Measurements from ENCODE around the gene PDZD4. TPM values are rescaled to one million over a fixed set of nuclear protein-coding genes. Genes with fewer than 3 reads are reported as not detected.

Gene PDZD4
- total and polyA plus RNA-seq, 9 of the 15 experiments (the other 6 are each of a cell fraction or from before 2014, with no cell fraction given): 0.05 to 0.38 (median 0.07) TPM; not detected in 5

DNA sequence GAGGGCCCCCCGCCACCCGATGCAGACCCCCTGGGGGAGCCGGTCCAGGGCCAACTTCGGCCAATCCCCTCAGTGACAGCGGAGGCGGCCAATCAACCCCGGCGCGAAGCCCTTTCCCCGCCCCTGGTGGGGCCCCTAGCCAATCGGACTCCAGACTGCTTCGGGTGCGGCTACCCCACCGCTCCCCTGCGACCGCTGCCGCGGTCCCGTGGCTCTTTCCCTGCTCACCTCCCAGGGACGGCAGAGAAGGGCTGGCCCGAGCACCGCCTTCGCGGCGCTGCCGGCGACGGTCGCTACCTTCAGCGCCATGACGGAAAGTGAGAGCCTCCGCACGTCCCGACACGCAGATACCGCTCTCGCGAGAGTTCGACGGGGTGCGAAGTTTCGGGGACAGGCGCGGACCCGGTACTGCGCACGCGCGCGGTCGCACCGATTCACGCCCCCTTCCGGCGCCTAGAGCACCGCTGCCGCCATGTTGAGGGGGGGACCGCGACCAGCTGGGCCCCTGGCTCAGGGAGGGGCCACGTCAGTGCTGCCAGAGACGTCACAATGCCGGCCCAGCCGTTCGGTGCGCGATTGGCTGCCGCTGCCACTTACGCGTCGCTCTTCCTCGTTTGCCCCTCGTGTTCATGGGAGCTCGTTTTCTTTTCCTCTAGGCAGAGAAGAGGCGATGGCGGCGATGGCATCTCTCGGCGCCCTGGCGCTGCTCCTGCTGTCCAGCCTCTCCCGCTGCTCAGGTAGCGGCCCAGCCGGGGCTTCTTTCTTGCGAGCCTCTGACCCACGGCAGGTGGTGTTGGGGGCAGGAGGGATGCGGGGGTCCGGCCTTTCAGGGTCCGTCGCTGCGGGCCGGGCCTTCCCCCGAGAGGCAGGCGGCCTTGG, 36.1 kb downstream of the PDZD4 start, which contains the start of the genes IDH3G and SSR4 (continued):
- TF ChIP-seq SAP30 (IDR thresholded peaks at IDR 0.05; ENCODE audit: borderline replicate concordance, insufficient read depth, low read depth, low read length, poor library complexity, severe bottlenecking) (peak; percentile 57), GABPB1 (CRISPR knock-in tag; IDR thresholded peaks at IDR 0.05) (peak; percentile 80; the same call in 1 of the 2 replicates), SUPT5H (IDR thresholded peaks at IDR 0.05) (peak; percentile 74), JUN (IDR thresholded peaks at IDR 0.05; ENCODE audit: borderline replicate concordance, low read depth, low read length) (0 out of 2 replicates have a peak, but pooled peaks have one; percentile 31), JUN (CRISPR knock-in tag; IDR thresholded peaks at IDR 0.05; ENCODE audit: borderline replicate concordance) (no peak), POLR2AphosphoS5 (IDR thresholded peaks at IDR 0.05; ENCODE audit: control insufficient read depth, insufficient read depth, low read depth, low read length) (peak; percentile 40), ZBTB33 (CRISPR knock-in tag; IDR thresholded peaks at IDR 0.05) (no peak), DACH1 (IDR thresholded peaks at IDR 0.05; ENCODE audit: partially characterized antibody) (peak; percentile 98), CXXC5 (CRISPR knock-in tag; IDR thresholded peaks at IDR 0.05) (peak; percentile 83)
- TF ChIP-seq, protein P1, sequence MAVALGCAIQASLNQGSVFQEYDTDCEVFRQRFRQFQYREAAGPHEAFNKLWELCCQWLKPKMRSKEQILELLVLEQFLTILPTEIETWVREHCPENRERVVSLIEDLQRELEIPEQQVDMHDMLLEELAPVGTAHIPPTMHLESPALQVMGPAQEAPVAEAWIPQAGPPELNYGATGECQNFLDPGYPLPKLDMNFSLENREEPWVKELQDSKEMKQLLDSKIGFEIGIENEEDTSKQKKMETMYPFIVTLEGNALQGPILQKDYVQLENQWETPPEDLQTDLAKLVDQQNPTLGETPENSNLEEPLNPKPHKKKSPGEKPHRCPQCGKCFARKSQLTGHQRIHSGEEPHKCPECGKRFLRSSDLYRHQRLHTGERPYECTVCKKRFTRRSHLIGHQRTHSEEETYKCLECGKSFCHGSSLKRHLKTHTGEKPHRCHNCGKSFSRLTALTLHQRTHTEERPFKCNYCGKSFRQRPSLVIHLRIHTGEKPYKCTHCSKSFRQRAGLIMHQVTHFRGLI (CRISPR knock-in tag; IDR thresholded peaks at IDR 0.05): no peak
- TF ChIP-seq, protein P2, sequence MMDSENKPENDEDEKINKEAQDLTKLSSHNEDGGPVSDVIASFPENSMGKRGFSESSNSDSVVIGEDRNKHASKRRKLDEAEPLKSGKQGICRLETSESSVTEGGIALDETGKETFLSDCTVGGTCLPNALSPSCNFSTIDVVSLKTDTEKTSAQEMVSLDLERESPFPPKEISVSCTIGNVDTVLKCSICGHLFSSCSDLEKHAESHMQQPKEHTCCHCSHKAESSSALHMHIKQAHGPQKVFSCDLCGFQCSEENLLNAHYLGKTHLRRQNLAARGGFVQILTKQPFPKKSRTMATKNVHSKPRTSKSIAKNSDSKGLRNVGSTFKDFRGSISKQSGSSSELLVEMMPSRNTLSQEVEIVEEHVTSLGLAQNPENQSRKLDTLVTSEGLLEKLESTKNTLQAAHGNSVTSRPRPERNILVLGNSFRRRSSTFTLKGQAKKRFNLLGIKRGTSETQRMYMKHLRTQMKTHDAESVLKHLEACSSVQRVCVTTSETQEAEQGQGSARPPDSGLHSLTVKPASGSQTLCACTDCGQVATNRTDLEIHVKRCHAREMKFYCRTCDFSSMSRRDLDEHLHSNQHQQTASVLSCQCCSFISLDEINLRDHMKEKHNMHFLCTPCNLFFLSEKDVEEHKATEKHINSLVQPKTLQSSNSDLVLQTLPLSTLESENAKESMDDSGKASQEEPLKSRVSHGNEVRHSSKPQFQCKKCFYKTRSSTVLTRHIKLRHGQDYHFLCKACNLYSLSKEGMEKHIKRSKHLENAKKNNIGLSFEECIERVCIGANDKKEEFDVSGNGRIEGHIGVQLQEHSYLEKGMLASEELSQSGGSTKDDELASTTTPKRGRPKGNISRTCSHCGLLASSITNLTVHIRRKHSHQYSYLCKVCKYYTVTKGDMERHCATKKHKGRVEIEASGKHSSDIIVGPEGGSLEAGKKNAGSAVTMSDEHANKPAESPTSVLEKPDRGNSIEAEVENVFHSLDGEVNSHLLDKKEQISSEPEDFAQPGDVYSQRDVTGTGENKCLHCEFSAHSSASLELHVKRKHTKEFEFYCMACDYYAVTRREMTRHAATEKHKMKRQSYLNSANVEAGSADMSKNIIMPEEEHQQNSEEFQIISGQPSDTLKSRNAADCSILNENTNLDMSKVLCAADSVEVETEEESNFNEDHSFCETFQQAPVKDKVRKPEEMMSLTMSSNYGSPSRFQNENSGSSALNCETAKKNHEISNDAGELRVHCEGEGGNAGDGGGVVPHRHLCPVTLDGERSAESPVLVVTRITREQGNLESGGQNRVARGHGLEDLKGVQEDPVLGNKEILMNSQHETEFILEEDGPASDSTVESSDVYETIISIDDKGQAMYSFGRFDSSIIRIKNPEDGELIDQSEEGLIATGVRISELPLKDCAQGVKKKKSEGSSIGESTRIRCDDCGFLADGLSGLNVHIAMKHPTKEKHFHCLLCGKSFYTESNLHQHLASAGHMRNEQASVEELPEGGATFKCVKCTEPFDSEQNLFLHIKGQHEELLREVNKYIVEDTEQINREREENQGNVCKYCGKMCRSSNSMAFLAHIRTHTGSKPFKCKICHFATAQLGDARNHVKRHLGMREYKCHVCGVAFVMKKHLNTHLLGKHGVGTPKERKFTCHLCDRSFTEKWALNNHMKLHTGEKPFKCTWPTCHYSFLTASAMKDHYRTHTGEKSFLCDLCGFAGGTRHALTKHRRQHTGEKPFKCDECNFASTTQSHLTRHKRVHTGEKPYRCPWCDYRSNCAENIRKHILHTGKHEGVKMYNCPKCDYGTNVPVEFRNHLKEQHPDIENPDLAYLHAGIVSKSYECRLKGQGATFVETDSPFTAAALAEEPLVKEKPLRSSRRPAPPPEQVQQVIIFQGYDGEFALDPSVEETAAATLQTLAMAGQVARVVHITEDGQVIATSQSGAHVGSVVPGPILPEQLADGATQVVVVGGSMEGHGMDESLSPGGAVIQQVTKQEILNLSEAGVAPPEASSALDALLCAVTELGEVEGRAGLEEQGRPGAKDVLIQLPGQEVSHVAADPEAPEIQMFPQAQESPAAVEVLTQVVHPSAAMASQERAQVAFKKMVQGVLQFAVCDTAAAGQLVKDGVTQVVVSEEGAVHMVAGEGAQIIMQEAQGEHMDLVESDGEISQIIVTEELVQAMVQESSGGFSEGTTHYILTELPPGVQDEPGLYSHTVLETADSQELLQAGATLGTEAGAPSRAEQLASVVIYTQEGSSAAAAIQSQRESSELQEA (IDR thresholded peaks at IDR 0.05; ENCODE audit: low read depth): no peak
- TF ChIP-seq, protein P3, sequence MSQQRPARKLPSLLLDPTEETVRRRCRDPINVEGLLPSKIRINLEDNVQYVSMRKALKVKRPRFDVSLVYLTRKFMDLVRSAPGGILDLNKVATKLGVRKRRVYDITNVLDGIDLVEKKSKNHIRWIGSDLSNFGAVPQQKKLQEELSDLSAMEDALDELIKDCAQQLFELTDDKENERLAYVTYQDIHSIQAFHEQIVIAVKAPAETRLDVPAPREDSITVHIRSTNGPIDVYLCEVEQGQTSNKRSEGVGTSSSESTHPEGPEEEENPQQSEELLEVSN (IDR thresholded peaks at IDR 0.05; ENCODE audit: borderline replicate concordance in 1 of 2, extremely low read depth in 1 of 2, insufficient read depth in 1 of 2, insufficient read length in 1 of 2, low read depth in 1 of 2, low read length in 1 of 2, poor library complexity in 1 of 2, severe bottlenecking in 1 of 2): peak; percentile 84 to 91

All from K562 (cell line).